Keratinocyte (primary cell): ENCODE measurements around the gene WDPCP. TPM values are rescaled to one million over a fixed set of nuclear protein-coding genes. Genes with fewer than 3 reads are reported as not detected.

Experiments used
- DNase-seq: peaks from one replicate; pipeline ENCODE4 v3.0.0-alpha.2; 2011; ENCODE audit warnings: low read depth, missing footprints, low spot score
- FAIRE-seq: peaks from 2 replicates; lab custom pipeline; 2011; peaks lifted over from hg19 to GRCh38; lab: Jason Lieb, UNC
- H2AFZ ChIP-seq: 2 replicates; pipeline ENCODE4 v1.6.0; 2012; ENCODE audit warnings: low read length, control low read depth, inconsistent platforms; ENCODE audit not compliant: control insufficient read depth
- H3K27ac ChIP-seq: 2 replicates; pipeline ENCODE4 v1.5.1; 2011; ENCODE audit warnings: low read length; ENCODE audit not compliant: control insufficient read depth, insufficient read depth
- H3K27me3 ChIP-seq: 3 replicates; pipeline ENCODE4 v1.6.0; 2011; ENCODE audit warnings: low read length; ENCODE audit not compliant: control insufficient read depth, insufficient read depth; ENCODE audit errors: extremely low read depth
- H3K36me3 ChIP-seq, 2 experiments: 2 replicates in 1 of 2; 3 replicates in 1 of 2; pipeline ENCODE4 v1.5.1; 2011; ENCODE audit warnings: low read length in 2 of 2, mild to moderate bottlenecking in 1 of 2; ENCODE audit not compliant: control insufficient read depth in 2 of 2, insufficient read depth in 2 of 2; ENCODE audit errors: extremely low read depth in 1 of 2
- H3K4me1 ChIP-seq: 3 replicates; pipeline ENCODE4 v1.5.1; 2011; ENCODE audit warnings: low read length; ENCODE audit not compliant: control insufficient read depth, insufficient read depth; ENCODE audit errors: extremely low read depth
- H3K4me2 ChIP-seq: 3 replicates; pipeline ENCODE4 v1.6.0; 2011; ENCODE audit warnings: low read depth, low read length; ENCODE audit not compliant: control insufficient read depth, insufficient read depth; ENCODE audit errors: extremely low read depth
- H3K4me3 ChIP-seq, 3 experiments: fragments of 200-600 bp in 1 of 3; sonication (generic) in 1 of 3; 2 replicates in 2 of 3; 3 replicates in 1 of 3; pipeline ENCODE4 v1.5.1; 2011 to 2016; ENCODE audit warnings: low read length in 3 of 3, mild to moderate bottlenecking in 3 of 3, control low read depth in 2 of 3, inconsistent platforms in 1 of 3, low read depth in 1 of 3, mixed read lengths in 1 of 3, mixed run types in 1 of 3, moderate library complexity in 1 of 3; ENCODE audit not compliant: control insufficient read depth in 2 of 3, insufficient read depth in 2 of 3; ENCODE audit errors: extremely low read depth in 1 of 3
- H3K79me2 ChIP-seq: 2 replicates; pipeline ENCODE4 v1.6.0; 2012; ENCODE audit warnings: low read length; ENCODE audit not compliant: control insufficient read depth, insufficient read depth
- H3K9ac ChIP-seq: 3 replicates; pipeline ENCODE4 v1.6.0; 2011; ENCODE audit warnings: low read length; ENCODE audit not compliant: control insufficient read depth, insufficient read depth; ENCODE audit errors: extremely low read depth
- H3K9me1 ChIP-seq: 3 replicates; pipeline ENCODE4 v1.6.0; 2011; ENCODE audit warnings: low read length; ENCODE audit not compliant: control insufficient read depth, insufficient read depth; ENCODE audit errors: extremely low read depth
- H3K9me3 ChIP-seq: 2 replicates; pipeline ENCODE4 v1.5.1; 2012; ENCODE audit warnings: low read depth, low read length; ENCODE audit not compliant: control insufficient read depth
- H4K20me1 ChIP-seq: 3 replicates; pipeline ENCODE4 v1.6.0; 2011; ENCODE audit warnings: low read length; ENCODE audit not compliant: control insufficient read depth, insufficient read depth; ENCODE audit errors: extremely low read depth
- CTCF ChIP-seq, 3 experiments: IDR thresholded peaks in 1 of 3; conservative IDR thresholded peaks in 1 of 3; optimal IDR thresholded peaks in 1 of 3; 2 replicates in 2 of 3; 3 replicates in 1 of 3; pipeline versions ENCODE3 to v1.5.1; 2011; ENCODE audit warnings: low read length in 3 of 3, mild to moderate bottlenecking in 3 of 3, moderate library complexity in 2 of 3, control low read depth in 1 of 3, inconsistent platforms in 1 of 3; ENCODE audit not compliant: insufficient read depth in 2 of 3; ENCODE audit errors: extremely low read depth in 1 of 3
- EZH2 ChIP-seq: IDR thresholded peaks from one replicate; pipeline ENCODE4 v1.6.1; 2012; ENCODE audit warnings: inconsistent platforms, mild to moderate bottlenecking, low read length, moderate library complexity
- dilution Hi-C: fragments of 300-500 bp; cut with MboI; formaldehyde crosslinking; loops from one replicate; pipeline ENCODE4 v1.7.0; 2020; ENCODE audit warnings: low sequenced_read_pairs; ENCODE audit not compliant: extremely low pct_ligation_motif_present
- polyA plus RNA-seq, 5 experiments: library from polyadenylated mRNA; depleted of rRNA in 3 of 5; stranded (reverse) in 3 of 5; stranded (forward) in 1 of 5; unstranded in 1 of 5; fragments of >200 nt; gene quantifications; 1 replicate in 1 of 5; 2 replicates in 3 of 5; 3 replicates in 1 of 5; pipeline versions ENCODE4 v1.2.1 to v1.2.3, GENCODE V29; 2011 to 2012; ENCODE audit warnings: missing spikeins in 2 of 5, low read depth in 1 of 5, low replicate concordance in 1 of 5

WDPCP gene
- polyA plus RNA-seq, 1 donor (not counting 4 experiments of a cell fraction or from before 2014, with no cell fraction given) = 2.9 TPM

GRCh38 chr2:63104482-63104881 lies 483.8 kb downstream of the WDPCP start:
- no peak overlapping the region for H3K4me2 ChIP-seq
- no peak overlapping the region for H3K4me3 ChIP-seq
- FAIRE-seq (no peak), DNase-seq (no peak)
- no peaks in the 10 kb centered on the region for H3K9me1 ChIP-seq
- no peaks in the 10 kb centered on the region for H3K9me3 ChIP-seq
- no peak for TF ChIP-seq EZH2
- TF ChIP-seq CTCF (optimal IDR thresholded peaks at IDR 0.05 in 1 of 3, IDR thresholded peaks at IDR 0.05 in 1 of 3, conservative IDR thresholded peaks at IDR 0.05 in 1 of 3; ENCODE audit: extremely low read depth in 1 of 3, insufficient read depth in 2 of 3, low read length in 3 of 3) = no peak
- no peaks in the 10 kb centered on the region for H4K20me1 ChIP-seq
- no peaks in the 10 kb centered on the region for H3K79me2 ChIP-seq
- H3K27me3 ChIP-seq = no peaks in the 10 kb centered on the region
- dilution Hi-C loops = no loop called here
- no peak overlapping the region for H3K27ac ChIP-seq
- H3K36me3 ChIP-seq = no peaks in the 10 kb centered on the region
- H3K4me1 ChIP-seq = no peaks in the 10 kb centered on the region
- H3K9ac ChIP-seq = no peak overlapping the region
- no peak overlapping the region for H2AFZ ChIP-seq

- no peak overlapping the region for H3K9ac ChIP-seq
- no peaks in the 10 kb centered on the region for H3K4me1 ChIP-seq
- H3K4me3 ChIP-seq = no peak overlapping the region
- no peak overlapping the region for H2AFZ ChIP-seq
- dilution Hi-C loops = no loop called here
- no peak overlapping the region for H3K4me2 ChIP-seq
- FAIRE-seq = no peak
- H3K27me3 ChIP-seq = no peaks in the 10 kb centered on the region
- no peaks in the 10 kb centered on the region for H4K20me1 ChIP-seq
- H3K9me3 ChIP-seq = no peaks in the 10 kb centered on the region
- no peak for DNase-seq
- H3K9me1 ChIP-seq = no peaks in the 10 kb centered on the region
- H3K36me3 ChIP-seq = no peaks in the 10 kb centered on the region
- TF ChIP-seq EZH2 = no peak
- no peak for TF ChIP-seq CTCF (optimal IDR thresholded peaks at IDR 0.05 in 1 of 3, IDR thresholded peaks at IDR 0.05 in 1 of 3, conservative IDR thresholded peaks at IDR 0.05 in 1 of 3; ENCODE audit: extremely low read depth in 1 of 3, insufficient read depth in 2 of 3, low read length in 3 of 3)
- no peak overlapping the region for H3K27ac ChIP-seq
- no peaks in the 10 kb centered on the region for H3K79me2 ChIP-seq
These were observed 486.3 kb downstream of the WDPCP start for GRCh38 chr2:63101954-63102353.
